ENCODE measurements around the gene UGT2B7. TPM values are rescaled to one million over a fixed set of nuclear protein-coding genes. Genes with fewer than 3 reads are reported as not detected.

The UGT2B7 gene
- total RNA-seq, 1 experiment from 2014 or later: not detected

DNA sequence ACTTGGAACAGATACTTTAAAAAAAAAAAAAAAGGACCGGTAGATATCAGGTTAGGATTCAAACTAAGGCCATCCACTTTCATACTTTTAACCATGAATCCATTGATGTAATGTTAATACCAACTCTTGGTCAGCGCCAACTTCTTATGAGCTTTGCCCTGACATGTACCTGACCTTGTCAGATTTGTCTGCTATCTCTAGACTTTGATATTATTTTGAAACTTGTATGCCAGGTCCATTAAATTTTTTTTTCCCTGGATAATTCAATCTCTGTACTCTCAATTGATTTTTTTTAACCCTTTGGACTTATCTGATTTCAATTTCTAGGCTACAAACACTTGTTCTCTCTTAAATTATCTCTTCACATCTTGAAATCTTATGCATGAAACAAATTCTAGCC lies 27.2 kb upstream of the UGT2B7 start:
- no peak overlapping the region for H3K4me3 Mint-ChIP-seq
- no peak overlapping the region for H3T11ph ChIP-seq (ENCODE audit: low read length)

More for the DNA sequence above, 27.2 kb upstream of the UGT2B7 start:
- Histone ChIP-seq H2AK5ac (ENCODE audit: insufficient read length, low read length) (no peak overlapping the region), H3K14ac (ENCODE audit: insufficient read depth, low read length) (no peak overlapping the region), H2BK20ac (ENCODE audit: low read depth, low read length, poor library complexity, severe bottlenecking) (no peak overlapping the region), H3K18ac (ENCODE audit: insufficient read length, low read depth, low read length) (no peak overlapping the region), H2BK5ac (ENCODE audit: insufficient read length, low read length) (no peak overlapping the region), H2AFZ (ENCODE audit: low read length) (no peak overlapping the region), H3K79me1 (ENCODE audit: insufficient read depth, low read depth, low read length, poor library complexity, severe bottlenecking) (no peaks in the 10 kb centered on the region), H3K4me1 (ENCODE audit: insufficient read depth, low read length) (no peaks in the 10 kb centered on the region; the same call in 1 of the 2 replicates), H2BK120ac (ENCODE audit: low read depth, low read length, poor library complexity, severe bottlenecking) (no peak overlapping the region), H3K23me2 (ENCODE audit: insufficient read length, low read depth, low read length, poor library complexity, severe bottlenecking) (no peaks in the 10 kb centered on the region), H3K9me3 (ENCODE audit: control insufficient read depth, low read depth, low read length) (no peaks in the 10 kb centered on the region), H3K9ac (ENCODE audit: extremely low read depth, insufficient read length, low read length) (no peak overlapping the region), H2BK12ac (ENCODE audit: insufficient read length, low read depth, low read length) (no peak overlapping the region), H3K23ac (ENCODE audit: insufficient read length, low read depth, low read length) (no peak overlapping the region), H4K5ac (ENCODE audit: insufficient read length, low read depth, low read length) (no peak overlapping the region), H3K56ac (ENCODE audit: insufficient read length, low read depth, low read length) (no peak overlapping the region), H2BK15ac (ENCODE audit: low read depth, low read length) (no peak overlapping the region), H3K27ac (ENCODE audit: insufficient read length, low read depth, low read length) (no peak overlapping the region), H4K91ac (ENCODE audit: insufficient read length, low read depth, low read length) (no peak overlapping the region), H3K4me2 (ENCODE audit: insufficient read depth, insufficient read length, low read length) (no peak overlapping the region), H3K79me2 (ENCODE audit: insufficient read depth, low read length) (no peaks in the 10 kb centered on the region; the same call in 1 of the 2 replicates), H3K4ac (ENCODE audit: low read depth, low read length) (no peak overlapping the region), H3K27me3 (ENCODE audit: insufficient read depth, low read length) (no peaks in the 10 kb centered on the region), H4K20me1 (ENCODE audit: control insufficient read depth, insufficient read depth, insufficient read length) (no peaks in the 10 kb centered on the region), H4K8ac (replicated peaks; ENCODE audit: insufficient read length, low read depth, low read length) (no peak overlapping the region)
- Mint-ChIP-seq H3K4me1 (no peaks in the 10 kb centered on the region), H3K27me3 (ENCODE audit: low read depth) (no peaks in the 10 kb centered on the region), H3K9me3 (no peaks in the 10 kb centered on the region), H3K27ac (no peak overlapping the region), H3K36me3 (ENCODE audit: insufficient read depth in 1 of 3, low read depth in 3 of 3) (no peaks in the 10 kb centered on the region)
- TF ChIP-seq, protein P1, sequence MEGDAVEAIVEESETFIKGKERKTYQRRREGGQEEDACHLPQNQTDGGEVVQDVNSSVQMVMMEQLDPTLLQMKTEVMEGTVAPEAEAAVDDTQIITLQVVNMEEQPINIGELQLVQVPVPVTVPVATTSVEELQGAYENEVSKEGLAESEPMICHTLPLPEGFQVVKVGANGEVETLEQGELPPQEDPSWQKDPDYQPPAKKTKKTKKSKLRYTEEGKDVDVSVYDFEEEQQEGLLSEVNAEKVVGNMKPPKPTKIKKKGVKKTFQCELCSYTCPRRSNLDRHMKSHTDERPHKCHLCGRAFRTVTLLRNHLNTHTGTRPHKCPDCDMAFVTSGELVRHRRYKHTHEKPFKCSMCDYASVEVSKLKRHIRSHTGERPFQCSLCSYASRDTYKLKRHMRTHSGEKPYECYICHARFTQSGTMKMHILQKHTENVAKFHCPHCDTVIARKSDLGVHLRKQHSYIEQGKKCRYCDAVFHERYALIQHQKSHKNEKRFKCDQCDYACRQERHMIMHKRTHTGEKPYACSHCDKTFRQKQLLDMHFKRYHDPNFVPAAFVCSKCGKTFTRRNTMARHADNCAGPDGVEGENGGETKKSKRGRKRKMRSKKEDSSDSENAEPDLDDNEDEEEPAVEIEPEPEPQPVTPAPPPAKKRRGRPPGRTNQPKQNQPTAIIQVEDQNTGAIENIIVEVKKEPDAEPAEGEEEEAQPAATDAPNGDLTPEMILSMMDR (conservative IDR thresholded peaks at IDR 0.05): no peak
- DNase-seq: no peak
- WGBS (ENCODE audit: extremely low coverage, insufficient read length, low lambda C conversion rate): no CpG with 5 or more reads among the region's 2 CpGs

Data from H9 (cell line).